Measurements from ENCODE around the gene PTGES3L. TPM values are rescaled to one million over a fixed set of nuclear protein-coding genes. Genes with fewer than 3 reads are reported as not detected.

Gene PTGES3L
- total RNA-seq, 1 experiment from 2014 or later = not detected

Other genes starting within 250 kb of the PTGES3L start
- 8.4 and 20.0 TPM in 2 replicates for gene EZH1, start 235.0 kb downstream of the PTGES3L start, total RNA-seq (2014; rRNA removed; shearing (Covaris generic); ENCODE audit: low replicate concordance)
- not detected in 2 replicates for gene RAMP2, start 218.9 kb downstream of the PTGES3L start, total RNA-seq (2014; rRNA removed; shearing (Covaris generic); ENCODE audit: low replicate concordance)
- gene VPS25, start 206.6 kb downstream of the PTGES3L start, total RNA-seq (2014; rRNA removed; shearing (Covaris generic); ENCODE audit: low replicate concordance) = 68.7 and 99.1 TPM in 2 replicates
- gene WNK4, start 199.5 kb downstream of the PTGES3L start, total RNA-seq (2014; rRNA removed; shearing (Covaris generic); ENCODE audit: low replicate concordance) = not detected in 2 replicates
- gene COA3, start 181.4 kb downstream of the PTGES3L start, total RNA-seq (2014; rRNA removed; shearing (Covaris generic); ENCODE audit: low replicate concordance) = 65.1 and 90.5 TPM in 2 replicates
- gene CNTD1, start 181.2 kb downstream of the PTGES3L start, total RNA-seq (2014; rRNA removed; shearing (Covaris generic); ENCODE audit: low replicate concordance) = not detected in 2 replicates
- gene BECN1, start 155.8 kb downstream of the PTGES3L start, total RNA-seq (2014; rRNA removed; shearing (Covaris generic); ENCODE audit: low replicate concordance) = 85.0 and 209 TPM in 2 replicates
- gene PSME3, start 146.7 kb downstream of the PTGES3L start, total RNA-seq (2014; rRNA removed; shearing (Covaris generic); ENCODE audit: low replicate concordance) = 72.7 and 82.0 TPM in 2 replicates
- 0.36 TPM in 1 of 2 replicates, not detected in the other for gene AOC2, start 135.5 kb downstream of the PTGES3L start, total RNA-seq (2014; rRNA removed; shearing (Covaris generic); ENCODE audit: low replicate concordance)
- gene AOC3, start 128.9 kb downstream of the PTGES3L start, total RNA-seq (2014; rRNA removed; shearing (Covaris generic); ENCODE audit: low replicate concordance) = 0.10 and 0.86 TPM in 2 replicates
- gene G6PC1, start 79.3 kb downstream of the PTGES3L start, total RNA-seq (2014; rRNA removed; shearing (Covaris generic); ENCODE audit: low replicate concordance) = not detected in 2 replicates
- gene AARSD1, start 15.6 kb downstream of the PTGES3L start, total RNA-seq (2014; rRNA removed; shearing (Covaris generic); ENCODE audit: low replicate concordance) = 41.7 and 47.0 TPM in 2 replicates
- gene RUNDC1, start 485 bp upstream of the PTGES3L start, total RNA-seq (2014; rRNA removed; shearing (Covaris generic); ENCODE audit: low replicate concordance) = 3.8 and 5.1 TPM in 2 replicates
- gene RPL27, start 18.3 kb upstream of the PTGES3L start, total RNA-seq (2014; rRNA removed; shearing (Covaris generic); ENCODE audit: low replicate concordance) = 2,193 and 2,673 TPM in 2 replicates
- gene IFI35, start 26.7 kb upstream of the PTGES3L start, total RNA-seq (2014; rRNA removed; shearing (Covaris generic); ENCODE audit: low replicate concordance) = 10.7 and 26.8 TPM in 2 replicates
- 181 and 263 TPM in 2 replicates for gene VAT1, start 42.3 kb upstream of the PTGES3L start, total RNA-seq (2014; rRNA removed; shearing (Covaris generic); ENCODE audit: low replicate concordance)
- gene RND2, start 45.2 kb upstream of the PTGES3L start, total RNA-seq (2014; rRNA removed; shearing (Covaris generic); ENCODE audit: low replicate concordance) = not detected in 2 replicates
- 30.8 and 33.9 TPM in 2 replicates for gene BRCA1, start 145.3 kb upstream of the PTGES3L start, total RNA-seq (2014; rRNA removed; shearing (Covaris generic); ENCODE audit: low replicate concordance)
- gene NBR1, start 191.1 kb upstream of the PTGES3L start, total RNA-seq (2014; rRNA removed; shearing (Covaris generic); ENCODE audit: low replicate concordance) = 78.8 and 81.8 TPM in 2 replicates
- 0.10 and 0.99 TPM in 2 replicates for gene TMEM106A, start 231.8 kb upstream of the PTGES3L start, total RNA-seq (2014; rRNA removed; shearing (Covaris generic); ENCODE audit: low replicate concordance)
- gene CCDC200, start 248.5 kb upstream of the PTGES3L start, total RNA-seq (2014; rRNA removed; shearing (Covaris generic); ENCODE audit: low replicate concordance) = not detected in 2 replicates